DOHH2 (cell line): ENCODE measurements around the gene RBM5.

Source experiments
- EZH2phosphoT487 ChIP-seq: fragments of 200-600 bp; sonication (generic); IDR thresholded peaks from 2 replicates; pipeline ENCODE4 v1.6.1; 2017; ENCODE audit warnings: borderline replicate concordance, mild to moderate bottlenecking, antibody characterized with exemption, low read length, moderate library complexity, mixed read lengths
- TF ChIP-seq, protein P1 (sequence below): fragments of 200-600 bp; sonication (generic); IDR thresholded peaks from one replicate; pipeline ENCODE4 v1.5.1; 2014; ENCODE audit warnings: antibody characterized with exemption, mild to moderate bottlenecking, low read depth, low read length; ENCODE audit not compliant: poor library complexity, severe bottlenecking

GRCh38 chr3:50147861-50148260 lies 59.1 kb downstream of the RBM5 start:
- TF ChIP-seq, protein P1, sequence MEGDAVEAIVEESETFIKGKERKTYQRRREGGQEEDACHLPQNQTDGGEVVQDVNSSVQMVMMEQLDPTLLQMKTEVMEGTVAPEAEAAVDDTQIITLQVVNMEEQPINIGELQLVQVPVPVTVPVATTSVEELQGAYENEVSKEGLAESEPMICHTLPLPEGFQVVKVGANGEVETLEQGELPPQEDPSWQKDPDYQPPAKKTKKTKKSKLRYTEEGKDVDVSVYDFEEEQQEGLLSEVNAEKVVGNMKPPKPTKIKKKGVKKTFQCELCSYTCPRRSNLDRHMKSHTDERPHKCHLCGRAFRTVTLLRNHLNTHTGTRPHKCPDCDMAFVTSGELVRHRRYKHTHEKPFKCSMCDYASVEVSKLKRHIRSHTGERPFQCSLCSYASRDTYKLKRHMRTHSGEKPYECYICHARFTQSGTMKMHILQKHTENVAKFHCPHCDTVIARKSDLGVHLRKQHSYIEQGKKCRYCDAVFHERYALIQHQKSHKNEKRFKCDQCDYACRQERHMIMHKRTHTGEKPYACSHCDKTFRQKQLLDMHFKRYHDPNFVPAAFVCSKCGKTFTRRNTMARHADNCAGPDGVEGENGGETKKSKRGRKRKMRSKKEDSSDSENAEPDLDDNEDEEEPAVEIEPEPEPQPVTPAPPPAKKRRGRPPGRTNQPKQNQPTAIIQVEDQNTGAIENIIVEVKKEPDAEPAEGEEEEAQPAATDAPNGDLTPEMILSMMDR = no peak
- TF ChIP-seq EZH2phosphoT487 = no peak
